Measurements from ENCODE around the gene USP47.

The USP47 gene

GRCh38 chr11:11956006-11956405 is 114.2 kb downstream of the USP47 start:
- DNase-seq (ENCODE audit: low read depth, low spot score): no peak
- no peaks in the 10 kb centered on the region for H3K27me3 ChIP-seq (ENCODE audit: control insufficient read depth, insufficient read depth, low read length)
- H3K9me3 ChIP-seq (ENCODE audit: control insufficient read depth, insufficient read depth, low read length): no peaks in the 10 kb centered on the region
- no peaks in the 10 kb centered on the region for H3K36me3 ChIP-seq (ENCODE audit: control insufficient read depth, insufficient read depth, low read length)
- no peaks in the 10 kb centered on the region for H3K4me1 ChIP-seq (ENCODE audit: control insufficient read depth, insufficient read depth, low read length)
- no peak overlapping the region for H3K27ac ChIP-seq (ENCODE audit: low read length)
- WGBS (ENCODE audit: insufficient coverage, insufficient read length): no CpG with 5 or more reads among the region's 5 CpGs
- H3K4me3 ChIP-seq (ENCODE audit: low read length): no peak overlapping the region

GRCh38 chr11:11958403-11959231 is 116.8 kb downstream of the USP47 start:
- no peaks in the 10 kb centered on the region for H3K27me3 ChIP-seq (ENCODE audit: control insufficient read depth, insufficient read depth, low read length)
- no peaks in the 10 kb centered on the region for H3K4me1 ChIP-seq (ENCODE audit: control insufficient read depth, insufficient read depth, low read length)
- H3K4me3 ChIP-seq (ENCODE audit: low read length): no peak overlapping the region
- no peak for DNase-seq (ENCODE audit: low read depth, low spot score)
- H3K36me3 ChIP-seq (ENCODE audit: control insufficient read depth, insufficient read depth, low read length): no peaks in the 10 kb centered on the region
- no peak overlapping the region for H3K27ac ChIP-seq (ENCODE audit: low read length)
- WGBS (ENCODE audit: insufficient coverage, insufficient read length): no CpG with 5 or more reads among the region's 11 CpGs
- H3K9me3 ChIP-seq (ENCODE audit: control insufficient read depth, insufficient read depth, low read length): no peaks in the 10 kb centered on the region

GRCh38 chr11:11959601-11960000 is 117.8 kb downstream of the USP47 start:
- Histone ChIP-seq H3K27ac (ENCODE audit: low read length) (no peak overlapping the region), H3K36me3 (ENCODE audit: control insufficient read depth, insufficient read depth, low read length) (no peaks in the 10 kb centered on the region), H3K4me3 (ENCODE audit: low read length) (no peak overlapping the region), H3K27me3 (ENCODE audit: control insufficient read depth, insufficient read depth, low read length) (no peaks in the 10 kb centered on the region), H3K4me1 (ENCODE audit: control insufficient read depth, insufficient read depth, low read length) (no peaks in the 10 kb centered on the region), H3K9me3 (ENCODE audit: control insufficient read depth, insufficient read depth, low read length) (no peaks in the 10 kb centered on the region)
- DNase-seq (ENCODE audit: low read depth, low spot score): no peak

GRCh38 chr11:11960687-11961086 is 118.9 kb downstream of the USP47 start:
- no peaks in the 10 kb centered on the region for H3K9me3 ChIP-seq (ENCODE audit: control insufficient read depth, insufficient read depth, low read length)
- H3K36me3 ChIP-seq (ENCODE audit: control insufficient read depth, insufficient read depth, low read length): no peaks in the 10 kb centered on the region
- H3K27me3 ChIP-seq (ENCODE audit: control insufficient read depth, insufficient read depth, low read length): no peaks in the 10 kb centered on the region
- no peak for DNase-seq (ENCODE audit: low read depth, low spot score)
- no CpG with 5 or more reads among the region's 1 CpG for WGBS (ENCODE audit: insufficient coverage, insufficient read length)
- no peak overlapping the region for H3K4me3 ChIP-seq (ENCODE audit: low read length)
- no peak overlapping the region for H3K27ac ChIP-seq (ENCODE audit: low read length)
- no peaks in the 10 kb centered on the region for H3K4me1 ChIP-seq (ENCODE audit: control insufficient read depth, insufficient read depth, low read length)

- Histone ChIP-seq H3K36me3 (ENCODE audit: control insufficient read depth, insufficient read depth, low read length) (no peaks in the 10 kb centered on the region), H3K4me1 (ENCODE audit: control insufficient read depth, insufficient read depth, low read length) (no peaks in the 10 kb centered on the region), H3K9me3 (ENCODE audit: control insufficient read depth, insufficient read depth, low read length) (no peaks in the 10 kb centered on the region), H3K4me3 (ENCODE audit: low read length) (no peak overlapping the region), H3K27me3 (ENCODE audit: control insufficient read depth, insufficient read depth, low read length) (no peaks in the 10 kb centered on the region), H3K27ac (ENCODE audit: low read length) (no peak overlapping the region)
- no peak for DNase-seq (ENCODE audit: low read depth, low spot score)
- whole genome bisulfite sequencing (ENCODE audit: insufficient coverage, insufficient read length): no CpG with 5 or more reads among the region's 3 CpGs
Observed at GRCh38 chr11:11961399-11962028, 119.7 kb downstream of the USP47 start.

- Histone ChIP-seq H3K36me3 (ENCODE audit: control insufficient read depth, insufficient read depth, low read length) (no peaks in the 10 kb centered on the region), H3K9me3 (ENCODE audit: control insufficient read depth, insufficient read depth, low read length) (no peaks in the 10 kb centered on the region), H3K27me3 (ENCODE audit: control insufficient read depth, insufficient read depth, low read length) (no peaks in the 10 kb centered on the region), H3K27ac (ENCODE audit: low read length) (no peak overlapping the region), H3K4me1 (ENCODE audit: control insufficient read depth, insufficient read depth, low read length) (no peaks in the 10 kb centered on the region), H3K4me3 (ENCODE audit: low read length) (no peak overlapping the region)
- WGBS (ENCODE audit: insufficient coverage, insufficient read length): no CpG with 5 or more reads among the region's 7 CpGs
- no peak for DNase-seq (ENCODE audit: low read depth, low spot score)
Observed at GRCh38 chr11:11963067-11963466, 121.3 kb downstream of the USP47 start.

- no peaks in the 10 kb centered on the region for H3K9me3 ChIP-seq (ENCODE audit: control insufficient read depth, insufficient read depth, low read length)
- DNase-seq (ENCODE audit: low read depth, low spot score): no peak
- H3K4me1 ChIP-seq (ENCODE audit: control insufficient read depth, insufficient read depth, low read length): no peaks in the 10 kb centered on the region
- no peaks in the 10 kb centered on the region for H3K36me3 ChIP-seq (ENCODE audit: control insufficient read depth, insufficient read depth, low read length)
- no CpG with 5 or more reads among the region's 15 CpGs for WGBS (ENCODE audit: insufficient coverage, insufficient read length)
- no peak overlapping the region for H3K4me3 ChIP-seq (ENCODE audit: low read length)
- H3K27ac ChIP-seq (ENCODE audit: low read length): no peak overlapping the region
- H3K27me3 ChIP-seq (ENCODE audit: control insufficient read depth, insufficient read depth, low read length): no peaks in the 10 kb centered on the region
Observed at GRCh38 chr11:11963842-11964773, 122.3 kb downstream of the USP47 start.

DNA sequence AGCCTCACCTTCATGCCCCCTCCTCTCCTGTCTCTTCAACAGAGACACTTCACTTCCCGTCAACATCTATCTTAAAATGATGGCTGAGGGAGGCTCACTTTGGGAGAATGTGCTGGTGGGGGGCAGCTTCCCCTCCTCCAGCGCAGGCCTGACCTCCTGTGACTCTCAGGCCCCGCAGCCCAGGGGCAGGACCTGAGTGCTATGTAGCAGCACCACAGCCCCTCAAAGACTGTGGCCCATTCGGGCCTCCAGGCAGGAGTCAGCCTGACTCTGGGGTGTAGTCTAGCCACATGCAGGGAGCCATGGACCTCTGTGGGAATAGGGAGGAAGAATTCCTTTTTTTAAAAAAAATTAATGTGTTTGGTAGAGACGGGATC is 123.0 kb downstream of the USP47 start:
- no peak overlapping the region for H3K4me3 ChIP-seq (ENCODE audit: low read length)
- no peak overlapping the region for H3K27ac ChIP-seq (ENCODE audit: low read length)
- DNase-seq (ENCODE audit: low read depth, low spot score): no peak
- WGBS (ENCODE audit: insufficient coverage, insufficient read length): no CpG with 5 or more reads among the region's 5 CpGs
- no peaks in the 10 kb centered on the region for H3K27me3 ChIP-seq (ENCODE audit: control insufficient read depth, insufficient read depth, low read length)
- H3K36me3 ChIP-seq (ENCODE audit: control insufficient read depth, insufficient read depth, low read length): no peaks in the 10 kb centered on the region
- no peaks in the 10 kb centered on the region for H3K4me1 ChIP-seq (ENCODE audit: control insufficient read depth, insufficient read depth, low read length)
- H3K9me3 ChIP-seq (ENCODE audit: control insufficient read depth, insufficient read depth, low read length): no peaks in the 10 kb centered on the region

DNA sequence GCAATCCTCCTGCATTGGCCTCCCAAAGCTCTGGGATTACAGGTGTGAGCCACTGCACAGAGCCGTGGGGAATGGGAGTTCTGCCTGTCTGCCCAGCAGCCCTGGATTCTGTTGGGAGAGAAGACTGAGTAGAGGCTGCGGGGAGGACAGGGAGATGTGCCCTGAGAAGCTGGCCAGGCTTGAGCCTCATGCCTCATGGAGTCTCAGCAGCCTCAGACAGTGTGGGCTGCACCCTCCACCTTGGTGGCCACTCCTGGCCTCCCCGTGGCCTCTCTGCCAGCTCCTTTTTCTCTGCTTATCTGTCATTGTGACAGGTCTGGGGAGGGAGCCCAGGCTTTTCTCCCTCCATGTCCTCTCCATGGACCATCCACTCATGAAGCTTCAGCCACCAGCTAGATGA is 123.4 kb downstream of the USP47 start:
- no CpG with 5 or more reads among the region's 3 CpGs for whole genome bisulfite sequencing (ENCODE audit: insufficient coverage, insufficient read length)
- H3K36me3 ChIP-seq (ENCODE audit: control insufficient read depth, insufficient read depth, low read length): no peaks in the 10 kb centered on the region

DNA sequence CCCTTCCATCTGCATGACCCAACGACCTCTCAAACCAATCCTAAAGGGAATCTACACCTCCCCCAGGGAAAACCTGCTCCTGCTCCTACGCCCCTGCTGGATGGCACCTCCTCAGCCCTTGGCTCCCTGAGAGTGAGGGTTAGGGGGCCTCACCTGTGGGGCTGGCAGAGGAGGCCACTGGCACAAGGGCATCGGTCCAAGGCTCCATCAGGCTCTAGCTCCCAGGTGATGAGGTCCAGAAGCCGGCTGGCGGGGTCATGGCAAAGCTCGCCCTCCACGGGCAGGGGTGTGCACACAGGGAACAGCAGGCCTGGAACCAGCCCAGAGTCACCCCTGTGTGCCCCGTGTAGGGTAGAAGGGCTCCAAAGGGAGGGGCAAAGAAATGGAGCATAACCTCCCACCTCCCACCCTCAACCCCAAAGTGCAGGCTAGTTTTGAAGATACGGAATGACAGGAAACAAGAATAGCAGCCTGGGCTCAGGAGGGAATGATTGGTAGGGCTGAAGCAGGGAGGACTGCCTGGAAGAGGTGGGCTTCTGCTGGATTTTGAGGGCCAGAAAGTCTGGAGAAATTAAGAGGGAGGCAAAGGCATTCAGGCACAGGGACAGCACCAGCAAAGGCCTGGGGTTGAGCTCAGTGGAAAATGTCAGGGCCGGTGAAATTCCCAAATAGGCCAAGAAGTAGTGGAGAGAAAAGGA is 124.0 kb downstream of the USP47 start:
- Histone ChIP-seq H3K27me3 (ENCODE audit: control insufficient read depth, insufficient read depth, low read length) (no peaks in the 10 kb centered on the region), H3K4me1 (ENCODE audit: control insufficient read depth, insufficient read depth, low read length) (no peaks in the 10 kb centered on the region), H3K4me3 (ENCODE audit: low read length) (no peak overlapping the region), H3K36me3 (ENCODE audit: control insufficient read depth, insufficient read depth, low read length) (no peaks in the 10 kb centered on the region), H3K27ac (ENCODE audit: low read length) (no peak overlapping the region), H3K9me3 (ENCODE audit: control insufficient read depth, insufficient read depth, low read length) (no peaks in the 10 kb centered on the region)
- no peak for DNase-seq (ENCODE audit: low read depth, low spot score)
- no CpG with 5 or more reads among the region's 10 CpGs for WGBS (ENCODE audit: insufficient coverage, insufficient read length)

More for the DNA sequence above, 123.4 kb downstream of the USP47 start:
- Histone ChIP-seq H3K9me3 (ENCODE audit: control insufficient read depth, insufficient read depth, low read length) (no peaks in the 10 kb centered on the region), H3K4me3 (ENCODE audit: low read length) (no peak overlapping the region), H3K27ac (ENCODE audit: low read length) (no peak overlapping the region), H3K4me1 (ENCODE audit: control insufficient read depth, insufficient read depth, low read length) (no peaks in the 10 kb centered on the region), H3K27me3 (ENCODE audit: control insufficient read depth, insufficient read depth, low read length) (no peaks in the 10 kb centered on the region)
- no peak for DNase-seq (ENCODE audit: low read depth, low spot score)

Measured in iPS DF 6.9 (cell line).